Measurements from ENCODE around the gene KDM4C.
"Not testable (repeated sequence)": the region's sequence is repeated elsewhere in the genome, so short reads cannot be mapped to it uniquely, and the experiment has no call there.

Gene KDM4C

GRCh38 chr9:6946583-6947166, 188.9 kb downstream of the KDM4C start:
- DNase-seq (ENCODE audit: low read depth in 2 of 2): no peak
- no peak overlapping the region for H3K4me3 ChIP-seq (replicated peaks in 1 of 2; ENCODE audit: low read depth in 2 of 2, low read length in 2 of 2)
- TF ChIP-seq, protein P1, sequence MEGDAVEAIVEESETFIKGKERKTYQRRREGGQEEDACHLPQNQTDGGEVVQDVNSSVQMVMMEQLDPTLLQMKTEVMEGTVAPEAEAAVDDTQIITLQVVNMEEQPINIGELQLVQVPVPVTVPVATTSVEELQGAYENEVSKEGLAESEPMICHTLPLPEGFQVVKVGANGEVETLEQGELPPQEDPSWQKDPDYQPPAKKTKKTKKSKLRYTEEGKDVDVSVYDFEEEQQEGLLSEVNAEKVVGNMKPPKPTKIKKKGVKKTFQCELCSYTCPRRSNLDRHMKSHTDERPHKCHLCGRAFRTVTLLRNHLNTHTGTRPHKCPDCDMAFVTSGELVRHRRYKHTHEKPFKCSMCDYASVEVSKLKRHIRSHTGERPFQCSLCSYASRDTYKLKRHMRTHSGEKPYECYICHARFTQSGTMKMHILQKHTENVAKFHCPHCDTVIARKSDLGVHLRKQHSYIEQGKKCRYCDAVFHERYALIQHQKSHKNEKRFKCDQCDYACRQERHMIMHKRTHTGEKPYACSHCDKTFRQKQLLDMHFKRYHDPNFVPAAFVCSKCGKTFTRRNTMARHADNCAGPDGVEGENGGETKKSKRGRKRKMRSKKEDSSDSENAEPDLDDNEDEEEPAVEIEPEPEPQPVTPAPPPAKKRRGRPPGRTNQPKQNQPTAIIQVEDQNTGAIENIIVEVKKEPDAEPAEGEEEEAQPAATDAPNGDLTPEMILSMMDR (IDR thresholded peaks at IDR 0.05; ENCODE audit: low read depth, low read length): no peak

- H3K4me3 ChIP-seq (replicated peaks in 1 of 2; ENCODE audit: low read depth in 2 of 2, low read length in 2 of 2); DNase-seq (ENCODE audit: low read depth in 2 of 2): not testable (repeated sequence)
Measured at GRCh38 chr9:6948921-6949320, 191.1 kb downstream of the KDM4C start.

DNA sequence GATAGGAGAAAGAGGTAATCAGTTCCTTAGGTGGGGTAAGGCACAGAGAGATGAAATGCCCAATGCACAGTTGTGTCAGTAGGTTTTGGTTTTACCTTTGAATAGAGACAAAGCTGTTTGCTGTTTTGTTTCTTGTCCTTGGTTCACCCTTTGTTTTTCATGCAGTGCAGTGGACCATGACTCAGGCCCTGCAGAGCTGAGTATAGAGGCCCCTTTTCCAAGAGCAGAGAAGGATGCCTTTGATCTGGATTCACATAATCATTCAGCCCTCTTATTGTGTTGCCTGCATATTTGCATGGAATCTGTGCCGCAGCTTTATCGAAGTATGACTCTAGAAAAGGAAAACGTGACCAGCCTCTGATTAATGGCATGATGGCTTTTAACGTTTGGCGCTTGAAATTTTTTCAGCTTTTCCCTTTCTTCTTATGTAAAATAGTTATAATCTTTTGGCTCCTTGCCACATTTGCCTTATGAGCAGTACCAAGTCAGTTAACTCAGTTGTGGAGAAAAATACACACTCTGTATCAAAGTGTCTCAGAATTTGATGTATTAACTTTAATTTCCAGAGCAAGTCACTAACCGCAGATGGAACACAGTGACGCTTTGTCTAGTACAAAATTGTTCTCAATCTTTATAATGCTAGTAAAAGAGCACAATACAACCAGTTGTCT, 197.6 kb downstream of the KDM4C start:
- DNase-seq (ENCODE audit: low read depth in 2 of 2): peak; percentile 79 to 80
- TF ChIP-seq, protein P1 (IDR thresholded peaks at IDR 0.05; ENCODE audit: low read depth, low read length): no peak
- no peak overlapping the region for H3K4me3 ChIP-seq (replicated peaks in 1 of 2; ENCODE audit: low read depth in 2 of 2, low read length in 2 of 2)

GRCh38 chr9:6956879-6957278, 199.1 kb downstream of the KDM4C start:
- DNase-seq (ENCODE audit: low read depth in 2 of 2): no peak
- TF ChIP-seq, protein P1 (IDR thresholded peaks at IDR 0.05; ENCODE audit: low read depth, low read length): no peak
- H3K4me3 ChIP-seq (replicated peaks in 1 of 2; ENCODE audit: low read depth in 2 of 2, low read length in 2 of 2): no peak overlapping the region

GRCh38 chr9:6959270-6960000, 201.7 kb downstream of the KDM4C start:
- no peak overlapping the region for H3K4me3 ChIP-seq (replicated peaks in 1 of 2; ENCODE audit: low read depth in 2 of 2, low read length in 2 of 2)
- TF ChIP-seq, protein P1 (IDR thresholded peaks at IDR 0.05; ENCODE audit: low read depth, low read length): no peak
- DNase-seq (ENCODE audit: low read depth in 2 of 2): no peak

DNA sequence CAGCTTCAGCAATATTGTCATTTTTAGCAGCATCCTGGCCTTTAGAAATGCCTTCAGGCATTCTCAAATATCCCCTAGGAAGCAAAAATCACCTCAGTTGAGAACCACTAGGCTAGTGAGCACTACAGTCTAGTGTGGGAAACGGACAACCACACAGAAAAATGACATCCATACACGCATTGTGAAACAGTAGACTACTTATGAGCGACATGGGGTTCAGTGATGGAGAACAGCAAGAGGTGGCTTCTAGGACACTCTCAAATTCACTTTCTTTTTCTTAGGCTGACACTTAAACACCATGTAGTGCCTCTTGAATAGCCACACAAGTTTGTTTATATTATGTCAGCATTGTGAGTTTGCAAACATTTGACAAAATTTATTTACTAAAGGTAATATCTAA, 203.0 kb downstream of the KDM4C start:
- no peak overlapping the region for H3K4me3 ChIP-seq (replicated peaks in 1 of 2; ENCODE audit: low read depth in 2 of 2, low read length in 2 of 2)
- TF ChIP-seq, protein P1 (IDR thresholded peaks at IDR 0.05; ENCODE audit: low read depth, low read length): no peak
- DNase-seq (ENCODE audit: low read depth in 2 of 2): no peak

DNA sequence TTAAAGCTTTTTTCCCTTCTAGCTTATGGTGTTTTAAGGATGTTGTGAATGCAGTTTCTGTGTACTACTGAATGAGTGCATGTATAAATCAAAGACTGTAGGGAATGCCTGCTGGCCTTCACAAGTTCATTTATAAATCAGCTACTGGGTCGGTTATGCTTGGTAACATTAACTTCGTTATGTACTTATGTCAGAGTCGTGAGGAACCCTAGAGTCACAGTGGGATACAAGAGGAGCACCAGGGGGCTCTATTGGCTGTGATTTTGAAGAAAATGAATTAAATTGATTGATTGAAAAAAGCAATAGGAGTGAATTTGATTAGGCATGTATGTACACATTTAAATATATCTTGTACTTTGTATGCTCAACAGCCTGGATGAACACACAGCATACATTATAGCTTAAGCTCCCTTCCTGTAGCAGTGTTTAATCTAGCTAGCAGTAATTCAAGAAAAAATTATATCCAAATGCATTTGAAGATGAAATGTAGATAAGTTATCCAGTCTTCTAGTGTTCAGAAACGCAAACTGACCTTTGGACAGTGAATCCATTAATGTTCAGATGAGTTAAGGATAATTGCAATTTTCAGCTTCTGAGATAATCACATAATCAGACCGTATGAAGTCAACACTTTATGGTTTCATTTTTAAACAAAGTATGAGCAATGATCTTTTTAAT, 204.2 kb downstream of the KDM4C start:
- no peak overlapping the region for H3K4me3 ChIP-seq (replicated peaks in 1 of 2; ENCODE audit: low read depth in 2 of 2, low read length in 2 of 2)
- TF ChIP-seq, protein P1 (IDR thresholded peaks at IDR 0.05; ENCODE audit: low read depth, low read length): no peak
- no peak for DNase-seq (ENCODE audit: low read depth in 2 of 2)
